H1 (cell line): ENCODE data around the gene RTP2.

Experiments used
- EZH2 ChIP-seq: fragments of 200-600 bp; sonication (generic); IDR thresholded peaks from 2 replicates; pipeline ENCODE4 v1.7.1; 2012; ENCODE audit warnings: low read depth, mild to moderate bottlenecking, moderate library complexity, low read length, inconsistent platforms; ENCODE audit not compliant: severe bottlenecking
- POLR2AphosphoS5 ChIP-seq: IDR thresholded peaks from 2 replicates; pipeline ENCODE4 v1.6.1; 2011; ENCODE audit warnings: low read depth, low read length
- RBBP5 ChIP-seq: IDR thresholded peaks from 2 replicates; pipeline ENCODE4 v1.7.1; 2012; ENCODE audit warnings: low read depth, mild to moderate bottlenecking, inconsistent platforms, low read length, moderate library complexity, borderline replicate concordance
- SIRT6 ChIP-seq: IDR thresholded peaks from one replicate; pipeline ENCODE4 v1.7.1; 2012; ENCODE audit warnings: low read length, inconsistent platforms
- SUZ12 ChIP-seq: fragments of 200-600 bp; sonication (generic); IDR thresholded peaks from 2 replicates; pipeline ENCODE4 v1.6.1; 2012; ENCODE audit warnings: mild to moderate bottlenecking, inconsistent platforms, low read length, moderate library complexity, mixed read lengths
- TAF1 ChIP-seq: IDR thresholded peaks from 2 replicates; pipeline ENCODE4 v1.6.1; 2011; ENCODE audit warnings: mild to moderate bottlenecking, low read depth, low read length
- TF ChIP-seq, protein P1 (sequence below), 3 experiments: IDR thresholded peaks; 1 replicate in 2 of 3; 2 replicates in 1 of 3; pipeline versions ENCODE4 v1.5.1 to v1.6.1; 2011; ENCODE audit warnings: low read length in 3 of 3, mild to moderate bottlenecking in 3 of 3, inconsistent platforms in 2 of 3, low read depth in 1 of 3, moderate library complexity in 1 of 3; ENCODE audit not compliant: insufficient read depth in 1 of 3; ENCODE audit errors: control extremely low read depth in 1 of 3

DNA sequence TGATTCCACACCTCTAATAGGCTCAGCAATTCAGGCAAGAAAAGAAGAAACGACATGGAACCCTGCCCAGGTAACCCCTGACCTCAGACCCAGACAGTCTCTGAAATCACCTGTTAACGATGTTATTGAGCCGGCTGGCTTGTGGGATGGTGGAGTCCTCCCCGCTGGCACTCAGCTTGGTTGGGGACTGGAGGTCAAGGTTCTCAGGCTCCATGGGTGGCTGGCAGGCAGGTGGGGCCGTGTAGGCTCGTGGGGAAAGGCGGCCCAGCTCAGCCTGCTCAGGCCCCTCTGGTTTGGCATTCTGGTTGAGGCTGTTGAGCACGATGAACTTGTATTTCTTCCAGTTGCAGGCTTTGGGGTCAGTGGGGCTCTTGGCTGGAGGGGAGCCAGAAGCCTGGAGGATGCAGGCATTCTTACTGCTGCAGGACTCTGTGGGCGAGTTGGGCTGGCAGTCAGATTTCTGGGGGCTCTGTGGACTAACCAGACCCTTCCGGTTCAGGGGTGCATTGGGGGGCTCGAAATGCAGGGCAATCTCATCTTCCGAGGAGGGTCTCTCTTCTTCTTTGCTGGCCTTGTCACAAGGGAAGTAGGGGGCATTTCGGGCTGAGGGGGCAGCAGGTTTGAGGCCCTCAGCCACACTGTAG is 26.7 kb upstream of the RTP2 start:
- TF ChIP-seq, protein P1, sequence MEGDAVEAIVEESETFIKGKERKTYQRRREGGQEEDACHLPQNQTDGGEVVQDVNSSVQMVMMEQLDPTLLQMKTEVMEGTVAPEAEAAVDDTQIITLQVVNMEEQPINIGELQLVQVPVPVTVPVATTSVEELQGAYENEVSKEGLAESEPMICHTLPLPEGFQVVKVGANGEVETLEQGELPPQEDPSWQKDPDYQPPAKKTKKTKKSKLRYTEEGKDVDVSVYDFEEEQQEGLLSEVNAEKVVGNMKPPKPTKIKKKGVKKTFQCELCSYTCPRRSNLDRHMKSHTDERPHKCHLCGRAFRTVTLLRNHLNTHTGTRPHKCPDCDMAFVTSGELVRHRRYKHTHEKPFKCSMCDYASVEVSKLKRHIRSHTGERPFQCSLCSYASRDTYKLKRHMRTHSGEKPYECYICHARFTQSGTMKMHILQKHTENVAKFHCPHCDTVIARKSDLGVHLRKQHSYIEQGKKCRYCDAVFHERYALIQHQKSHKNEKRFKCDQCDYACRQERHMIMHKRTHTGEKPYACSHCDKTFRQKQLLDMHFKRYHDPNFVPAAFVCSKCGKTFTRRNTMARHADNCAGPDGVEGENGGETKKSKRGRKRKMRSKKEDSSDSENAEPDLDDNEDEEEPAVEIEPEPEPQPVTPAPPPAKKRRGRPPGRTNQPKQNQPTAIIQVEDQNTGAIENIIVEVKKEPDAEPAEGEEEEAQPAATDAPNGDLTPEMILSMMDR (IDR thresholded peaks at IDR 0.05; ENCODE audit: control extremely low read depth in 1 of 3, insufficient read depth in 1 of 3, low read depth in 1 of 3, low read length in 3 of 3) = no peak
- TF ChIP-seq RBBP5 (no peak), POLR2AphosphoS5 (no peak), EZH2 (no peak), SIRT6 (no peak), SUZ12 (no peak), TAF1 (no peak)
